ENCODE data around the gene OASL.
"Not testable (repeated sequence)": the region's sequence is repeated elsewhere in the genome, so short reads cannot be mapped to it uniquely, and the experiment has no call there.

OASL gene

DNA sequence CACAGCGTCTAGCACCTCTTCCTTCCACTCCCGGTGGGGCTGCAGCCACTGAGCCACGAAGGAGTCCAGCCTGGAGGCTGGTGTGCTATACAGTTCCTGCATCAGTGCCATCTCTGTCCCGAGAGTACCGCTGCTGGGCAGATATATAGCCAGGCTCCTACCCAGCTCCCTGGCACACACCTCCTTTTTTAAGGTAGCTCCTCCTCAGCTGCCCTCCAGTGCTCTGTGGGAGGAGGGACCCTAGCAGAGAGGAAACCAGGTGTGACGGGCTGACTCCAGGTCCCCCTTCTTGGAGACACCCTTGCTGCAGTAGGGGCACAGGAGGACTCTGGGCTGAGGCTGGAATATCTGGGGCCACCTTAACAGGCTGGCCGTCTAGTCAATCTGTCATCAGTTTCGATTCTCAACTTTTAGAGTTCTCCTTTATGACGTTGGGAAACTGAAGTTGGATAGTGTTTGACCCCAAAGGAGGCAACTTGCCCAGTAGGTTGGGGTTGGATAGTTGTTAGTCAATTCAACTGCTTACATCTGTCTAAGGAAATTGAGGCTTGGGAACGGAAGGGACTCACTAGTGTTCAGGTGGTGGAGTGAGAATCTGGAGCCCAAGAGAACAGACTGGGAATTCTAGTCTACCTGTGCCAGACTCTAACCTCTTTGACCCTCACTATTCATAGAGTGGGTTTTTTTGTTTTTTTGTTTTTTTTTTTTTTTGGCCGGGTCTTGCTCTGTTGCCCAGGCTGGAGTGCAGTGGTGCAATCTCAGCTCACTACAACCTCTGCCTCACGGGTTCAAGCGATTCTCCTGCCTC is at the start of gene OASL:
Gene OASL, minus strand, starts transcription at position 386 of the 808 bp plus-strand sequence. Its CDS starts 275 bp downstream, at position 111.
- peak; percentile 36 to 41 for DNase-seq

DNA sequence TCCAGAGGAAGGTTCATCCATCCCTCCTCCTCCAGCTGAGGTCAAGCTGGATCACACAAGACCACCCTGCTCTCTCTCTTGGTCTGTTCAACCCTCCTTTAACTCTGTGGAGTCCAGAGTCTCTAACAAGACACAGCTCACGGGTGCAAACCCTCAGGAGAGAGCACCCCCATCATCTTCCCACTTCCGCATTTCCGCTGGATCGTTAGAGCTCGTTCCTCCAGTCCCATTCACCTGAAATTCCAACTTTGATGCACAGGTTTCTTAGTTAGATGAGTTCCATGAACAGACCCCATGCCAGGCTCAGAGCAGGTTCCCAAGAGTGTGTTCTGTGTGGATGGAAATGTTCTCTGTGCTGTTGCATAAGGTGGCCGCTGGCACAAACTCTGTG is 49.1 kb upstream of the OASL start:
- DNase-seq, result no peak

DNA sequence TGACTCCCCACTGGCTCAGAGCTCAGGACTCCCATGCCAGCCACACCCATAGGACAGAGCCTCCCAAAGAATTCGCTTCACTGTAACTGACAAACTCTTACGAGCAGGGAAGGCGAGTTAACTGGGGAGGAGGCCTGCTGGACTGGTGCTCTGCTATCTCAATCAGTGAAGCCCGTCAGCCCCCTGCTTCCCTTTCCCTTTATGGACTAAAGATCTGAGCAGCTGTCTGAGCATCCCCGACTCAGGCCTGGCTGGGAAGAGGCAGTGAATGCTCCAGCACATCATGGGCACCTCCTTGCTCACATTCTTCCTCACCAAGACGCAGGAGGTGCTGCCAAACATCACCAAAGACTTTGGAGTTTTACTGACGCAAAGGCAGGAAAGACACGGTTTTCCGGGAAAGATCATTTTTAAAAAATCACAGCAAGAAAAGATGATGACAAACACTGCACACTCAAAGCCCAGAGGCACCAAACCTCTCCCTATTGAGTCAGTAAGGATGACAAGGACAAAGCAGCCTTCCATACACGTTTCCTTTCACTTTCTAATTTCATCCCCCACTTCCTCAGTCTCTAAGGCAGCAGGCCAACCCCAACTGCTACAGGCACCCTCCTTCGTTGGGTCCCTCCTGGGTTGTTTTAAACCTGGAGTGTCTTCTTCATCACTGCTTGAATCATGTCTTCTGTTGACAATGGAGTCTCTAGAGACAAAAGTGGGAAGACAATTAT is 48.6 kb upstream of the OASL start:
- no peak for DNase-seq

DNA sequence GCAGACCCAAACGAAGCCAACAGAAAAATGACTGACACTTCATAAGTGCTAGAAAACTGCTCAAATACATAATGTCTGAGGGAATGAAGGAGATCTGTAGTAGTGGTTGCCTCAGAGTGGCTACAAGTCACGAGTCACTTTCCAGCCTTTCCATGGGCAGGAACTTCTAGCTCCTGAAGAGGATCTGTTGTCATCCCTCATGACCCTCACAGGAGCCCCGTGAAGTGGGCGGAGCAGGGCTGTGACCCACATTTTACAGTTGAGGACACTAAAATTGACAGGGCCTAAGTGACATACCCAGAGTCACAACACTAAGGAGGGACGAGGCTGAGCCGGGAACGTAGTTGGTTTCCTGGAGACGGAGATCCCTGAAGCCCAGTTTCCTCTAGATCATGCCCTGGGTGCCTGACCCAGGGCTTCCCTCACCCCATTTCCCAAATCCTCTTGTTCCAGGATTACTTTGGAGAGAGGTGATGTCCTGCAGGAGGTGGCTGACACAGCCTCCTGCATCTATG is 47.8 kb upstream of the OASL start:
- no peak for DNase-seq

- no peak for DNase-seq
Observed at GRCh38 chr12:121085506-121086353, 46.7 kb upstream of the OASL start.

DNA sequence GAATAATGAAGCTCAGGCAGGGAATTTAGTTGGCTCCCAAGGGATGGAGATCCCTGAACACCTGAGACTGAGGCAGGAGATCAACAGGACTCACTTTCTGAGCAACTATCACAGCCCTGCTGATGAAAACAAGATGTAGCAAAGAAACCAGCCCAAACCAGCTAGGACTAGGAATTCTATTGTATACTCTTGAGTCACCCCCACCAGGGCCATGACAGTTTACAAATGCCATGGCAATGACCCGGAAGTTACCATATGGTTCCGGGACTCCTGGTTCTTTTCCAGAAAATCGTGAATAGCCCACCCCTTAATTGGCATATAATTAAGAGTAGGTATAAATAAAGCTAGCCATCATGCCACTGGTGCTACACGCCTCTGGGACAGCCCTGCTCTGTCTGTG is 46.0 kb upstream of the OASL start:
- no peak for DNase-seq

DNA sequence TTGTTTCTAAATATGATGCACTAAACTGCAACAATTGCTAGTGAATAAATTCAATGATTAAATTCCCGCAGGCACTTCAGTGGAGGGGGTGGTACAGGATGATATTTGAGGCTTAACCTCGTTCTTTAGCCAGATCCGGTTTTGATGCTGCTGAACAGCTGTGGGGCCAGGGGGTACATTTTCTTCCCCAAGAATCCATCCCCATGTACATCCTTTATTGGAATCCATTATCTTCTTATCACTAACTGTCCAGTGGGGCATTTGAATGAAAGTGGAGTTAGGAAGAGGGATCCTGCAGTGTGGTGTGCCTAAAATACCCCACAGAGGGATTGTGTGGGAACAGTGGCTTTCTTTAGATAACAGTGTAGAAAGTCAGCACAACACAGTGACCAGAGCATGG is 45.2 kb upstream of the OASL start:
- no peak for DNase-seq

DNA sequence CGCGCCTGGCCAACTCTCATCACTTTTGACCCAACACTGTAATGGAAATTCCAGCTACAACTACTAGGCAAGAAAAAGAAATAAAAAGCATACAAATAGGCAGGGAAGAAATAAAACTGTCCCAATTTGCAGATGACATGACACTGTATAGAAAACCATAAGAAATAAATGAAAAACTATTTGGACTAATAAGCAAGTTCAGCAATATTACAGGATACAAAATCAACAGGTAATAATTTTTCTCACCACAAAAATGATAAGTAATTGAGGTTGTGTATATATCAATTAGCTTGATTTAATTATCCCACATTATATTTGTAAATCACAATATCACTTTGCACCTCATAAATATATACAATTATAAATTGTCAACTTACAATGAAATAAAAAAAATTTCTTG is 41.9 kb upstream of the OASL start:
- DNase-seq, result no peak

DNA sequence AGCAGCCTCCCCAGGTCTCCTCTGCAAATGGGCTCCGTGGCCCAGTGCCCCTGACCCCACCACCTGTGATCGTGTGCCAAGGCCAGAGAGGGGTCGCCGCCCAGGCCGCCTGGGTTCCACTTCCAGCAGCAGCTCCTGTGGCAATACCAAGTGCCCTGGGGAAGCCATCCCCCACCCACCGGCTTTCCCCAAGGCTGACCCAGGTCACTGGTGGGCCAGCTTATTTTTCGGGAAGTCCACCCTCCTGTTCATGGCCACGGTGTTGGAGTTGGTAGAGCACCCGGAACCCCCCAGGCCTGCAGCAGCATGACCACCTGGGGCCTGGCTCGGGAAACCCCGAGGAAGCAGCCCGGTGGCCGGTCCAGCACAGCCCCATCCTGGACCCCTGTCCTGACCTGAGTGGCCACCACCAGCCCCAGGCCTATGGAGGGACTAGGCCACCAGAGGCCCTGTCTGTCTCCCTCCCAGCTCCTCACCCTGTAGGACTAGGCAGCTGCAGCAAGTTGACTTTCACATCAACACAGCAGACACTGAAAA is 40.8 kb upstream of the OASL start:
- DNase-seq, result no peak

GRCh38 chr12:121077440-121077839 is 38.4 kb upstream of the OASL start:
- DNase-seq, result not testable (repeated sequence)

DNA sequence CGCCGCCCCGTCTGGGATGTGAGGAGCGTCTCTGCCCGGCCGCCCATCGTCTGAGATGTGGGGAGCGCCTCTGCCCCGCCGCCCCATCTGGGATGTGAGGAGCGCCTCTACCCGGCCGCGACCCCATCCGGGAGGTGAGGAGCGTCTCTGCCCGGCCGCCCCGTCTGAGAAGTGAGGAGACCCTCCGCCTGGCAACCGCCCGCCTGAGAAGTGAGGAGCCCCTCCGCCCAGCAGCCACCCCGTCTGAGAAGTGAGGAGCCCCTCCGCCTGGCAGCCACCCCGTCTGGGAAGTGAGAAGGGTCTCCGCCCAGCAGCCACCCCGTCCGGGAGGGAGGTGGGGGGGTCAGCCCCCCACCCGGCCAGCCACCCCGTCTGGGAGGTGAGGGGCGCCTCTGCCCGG is 36.9 kb upstream of the OASL start:
- DNase-seq, result not testable (repeated sequence)

- no peak for DNase-seq
Observed at GRCh38 chr12:121072147-121072546, 33.1 kb upstream of the OASL start.

- DNase-seq, result no peak
Observed at GRCh38 chr12:121069206-121069605, 30.2 kb upstream of the OASL start.

GRCh38 chr12:121065345-121065744 is 26.3 kb upstream of the OASL start:
- no peak for DNase-seq

DNA sequence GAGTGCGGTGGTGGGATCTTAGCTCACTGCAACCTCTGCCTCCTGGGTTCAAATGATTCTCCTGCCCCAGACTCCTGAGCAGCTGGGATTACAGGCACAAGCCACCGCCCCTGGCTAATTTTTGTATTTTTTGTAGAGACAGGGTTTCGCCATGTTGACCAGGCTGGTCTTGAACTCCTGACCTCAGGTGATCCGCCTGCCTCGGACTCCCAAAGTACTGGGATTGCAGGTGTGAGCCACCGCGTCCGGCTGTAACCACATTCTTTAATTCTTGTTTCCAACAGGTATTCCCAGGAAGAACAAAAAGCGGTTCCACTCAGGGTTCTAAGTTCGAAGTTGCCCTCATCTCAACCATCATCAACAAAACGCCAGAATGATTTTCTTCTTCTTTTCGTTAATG is 25.5 kb upstream of the OASL start:
- DNase-seq, result not testable (repeated sequence)

GRCh38 chr12:121064116-121064515 is 25.1 kb upstream of the OASL start:
- DNase-seq, result no peak

DNA sequence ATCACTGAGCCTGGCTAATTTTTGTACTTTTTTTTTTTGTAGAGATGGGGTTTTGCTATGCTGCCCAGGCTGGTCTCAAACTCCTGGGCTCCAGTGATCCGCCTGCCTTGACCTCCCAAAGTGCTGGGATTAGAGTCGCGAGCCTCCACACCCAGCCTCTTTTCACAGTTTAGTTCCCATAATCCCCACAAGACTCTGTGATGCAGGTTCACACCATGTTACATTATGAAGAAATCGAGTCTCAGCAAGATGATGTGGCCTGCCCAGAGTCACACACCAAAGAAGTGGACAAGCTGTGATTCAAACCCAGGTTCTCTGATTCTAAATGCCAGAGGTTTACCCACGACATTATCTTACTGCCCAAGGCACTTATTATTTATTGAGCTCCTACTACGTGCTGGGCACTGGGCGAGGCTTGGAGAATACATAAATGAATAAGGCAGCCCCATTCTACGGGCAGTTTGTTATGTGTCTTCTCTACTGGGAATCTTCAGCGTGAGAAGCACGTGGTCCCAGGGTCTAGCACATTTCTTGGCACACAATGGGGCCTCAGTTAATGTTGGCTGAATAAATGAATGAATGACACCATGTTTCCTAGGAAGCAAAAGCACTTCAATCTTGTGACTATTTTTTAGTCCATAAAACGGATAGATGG is 23.5 kb upstream of the OASL start:
- no peak for DNase-seq

GRCh38 chr12:121061831-121062230 is 22.8 kb upstream of the OASL start:
- DNase-seq, result no peak

DNA sequence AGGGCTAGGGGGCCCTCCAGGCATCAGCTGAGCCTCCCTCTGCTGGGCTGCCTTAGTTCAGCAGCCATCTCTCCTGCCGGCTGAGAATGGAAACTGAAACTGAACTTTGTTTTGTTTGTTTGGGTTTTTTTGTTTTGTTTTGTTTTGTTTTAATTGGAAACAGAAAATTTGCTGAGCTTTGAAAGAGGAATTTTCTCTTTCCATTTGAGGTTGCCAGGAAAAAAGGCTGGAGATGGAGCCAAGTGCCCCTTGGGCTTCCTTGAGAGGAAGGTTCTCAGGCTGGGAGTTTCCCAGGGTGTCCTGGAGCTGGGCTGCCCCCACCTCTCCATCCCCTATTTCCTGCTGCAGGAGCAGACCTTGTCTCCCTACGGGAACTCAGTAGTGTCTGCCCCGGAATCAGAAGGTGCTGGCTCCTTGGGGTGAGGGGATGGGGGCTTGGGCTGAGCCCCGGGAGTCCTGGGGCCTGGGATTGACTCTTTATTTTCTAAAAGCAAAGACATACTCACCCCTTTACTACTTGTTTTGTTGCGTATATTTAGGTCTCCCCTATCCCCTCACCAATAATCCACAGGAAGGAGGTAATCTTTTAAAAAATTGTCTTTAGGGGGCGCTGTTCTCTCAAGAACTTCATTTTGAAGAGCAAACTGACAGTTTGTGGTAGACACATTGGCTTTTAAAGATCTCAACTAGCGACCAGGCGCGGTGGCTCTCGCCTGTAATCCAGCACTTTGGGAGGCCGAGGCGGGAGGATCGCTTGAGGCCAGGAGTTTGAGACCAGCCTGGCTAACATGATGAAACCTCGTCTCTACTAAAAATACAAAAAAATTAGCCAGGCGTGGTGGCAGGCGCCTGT is 21.3 kb upstream of the OASL start:
- peak; percentile 46 to 55 for DNase-seq

DNA sequence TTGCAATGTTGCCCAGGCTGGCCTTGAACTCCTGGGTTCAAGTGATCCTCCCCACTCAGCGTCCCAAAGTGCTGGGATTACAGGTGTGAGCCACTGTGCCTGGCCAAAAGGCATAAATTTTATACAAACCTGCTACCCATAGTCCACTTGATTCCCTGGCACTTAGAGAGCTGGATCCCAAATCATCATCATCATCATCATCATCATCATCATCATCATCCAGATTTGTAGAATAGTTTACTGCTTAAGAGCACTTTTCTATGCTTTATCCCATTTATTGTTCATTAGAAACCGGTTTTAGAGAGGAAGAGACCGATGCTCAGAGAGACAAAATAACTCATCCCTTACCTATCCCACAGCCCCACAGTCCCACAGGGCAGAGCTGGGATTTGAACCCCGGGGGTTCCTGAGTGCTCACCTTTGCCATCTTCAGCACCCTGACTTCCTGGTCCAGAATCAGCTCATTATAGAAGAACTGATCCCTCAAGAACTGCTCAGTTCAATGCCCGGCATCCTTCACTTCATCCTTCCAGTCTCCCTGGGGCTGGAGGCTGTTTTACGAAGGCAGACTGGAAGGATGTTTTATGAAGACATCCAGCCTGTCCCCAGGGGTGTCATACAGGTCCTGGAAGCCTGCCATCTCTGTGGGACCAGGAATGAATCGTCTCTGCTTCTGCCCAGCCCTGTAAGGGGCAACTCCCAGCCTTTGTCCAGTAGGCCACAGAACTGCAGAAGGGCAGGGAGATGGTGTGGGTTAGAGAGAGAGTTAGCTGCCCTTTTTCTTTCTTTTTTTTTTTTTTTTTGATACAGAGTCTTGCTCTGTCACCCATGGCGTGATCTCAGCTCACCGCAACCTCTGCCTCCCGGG is 20.2 kb upstream of the OASL start:
- no peak for DNase-seq
